Endothelial cell of umbilical vein (primary cell): Measurements from ENCODE around the gene PLXNA3. TPM values are rescaled to one million over a fixed set of nuclear protein-coding genes. Genes with fewer than 3 reads are reported as not detected.

Source experiments
- BruUV-seq: library from RNA; stranded (reverse); fragments of 400-500 nt; replicated peaks from 2 replicates; lab custom pipeline; 2021; lab: Mats Ljungman, UMichigan
- CTCF ChIA-PET: fragments of 300-600, 350-600 bp; sonication (Branson Sonifier 250); formaldehyde crosslinking; loops from one replicate; lab custom pipeline; 2021; ENCODE audit warnings: antibody characterized with exemption, inconsistent platforms; lab: Charles Lee
- POLR2A ChIA-PET: fragments of 300-600, 350-600 bp; sonication (Branson Sonifier 250); formaldehyde crosslinking; loops from one replicate; lab custom pipeline; 2021; ENCODE audit warnings: antibody characterized with exemption, inconsistent platforms; lab: Charles Lee
- DNase-seq: peaks from one replicate; pipeline ENCODE4 v3.0.0-alpha.2; 2011; ENCODE audit warnings: low read depth, low spot score
- FAIRE-seq: peaks from 2 replicates; lab custom pipeline; 2011; peaks lifted over from hg19 to GRCh38; lab: Jason Lieb, UNC
- H2AFZ ChIP-seq: 2 replicates; pipeline ENCODE4 v1.6.0; 2012; ENCODE audit warnings: low read depth, low read length, control low read depth, inconsistent platforms
- H3K27ac ChIP-seq: 2 replicates; pipeline ENCODE4 v1.5.1; 2011; ENCODE audit warnings: low read depth, mild to moderate bottlenecking, control low read depth, low read length, moderate library complexity; ENCODE audit not compliant: insufficient read depth
- H3K27me3 ChIP-seq, 2 experiments: 2 replicates each; pipeline versions ENCODE4 v1.6.0 to v1.6.1; 2011; ENCODE audit warnings: low read length in 2 of 2, mixed read lengths in 1 of 2; ENCODE audit not compliant: control insufficient read depth in 2 of 2, insufficient read depth in 2 of 2
- H3K36me3 ChIP-seq, 2 experiments: 2 replicates in 1 of 2; 3 replicates in 1 of 2; pipeline ENCODE4 v1.5.1; 2011; ENCODE audit warnings: low read length in 2 of 2, mild to moderate bottlenecking in 1 of 2, moderate library complexity in 1 of 2; ENCODE audit not compliant: control insufficient read depth in 2 of 2, insufficient read depth in 2 of 2; ENCODE audit errors: extremely low read depth in 1 of 2
- H3K4me1 ChIP-seq: 3 replicates; pipeline ENCODE4 v1.5.1; 2011; ENCODE audit warnings: mild to moderate bottlenecking, low read length; ENCODE audit not compliant: control insufficient read depth, insufficient read depth; ENCODE audit errors: extremely low read depth
- H3K4me2 ChIP-seq: 2 replicates; pipeline ENCODE4 v1.6.1; 2011; ENCODE audit warnings: low read length, control low read depth, mixed read lengths; ENCODE audit not compliant: insufficient read depth
- H3K4me3 ChIP-seq, 3 experiments: fragments of 200-600 bp in 1 of 3; sonication (generic), shearing (Covaris generic) in 1 of 3; replicated peaks in 1 of 3; 2 replicates each; pipeline ENCODE4 v1.5.1; 2011 to 2016; ENCODE audit warnings: control low read depth in 3 of 3, low read length in 3 of 3, mild to moderate bottlenecking in 2 of 3, inconsistent platforms in 1 of 3, low read depth in 1 of 3, moderate library complexity in 1 of 3; ENCODE audit not compliant: insufficient read depth in 1 of 3
- H3K79me2 ChIP-seq: 2 replicates; pipeline ENCODE4 v1.6.0; 2012; ENCODE audit warnings: low read length, inconsistent platforms; ENCODE audit not compliant: control insufficient read depth, insufficient read depth
- H3K9ac ChIP-seq: replicated peaks from 2 replicates; pipeline ENCODE3; 2011; ENCODE audit warnings: low read length, control low read depth; ENCODE audit not compliant: insufficient read depth; ENCODE audit errors: extremely low read depth
- H3K9me1 ChIP-seq: replicated peaks from 3 replicates; pipeline ENCODE4 v1.6.0; 2011; ENCODE audit warnings: mild to moderate bottlenecking, low read length; ENCODE audit not compliant: control insufficient read depth, insufficient read depth; ENCODE audit errors: extremely low read depth
- H3K9me3 ChIP-seq: replicated peaks from 2 replicates; pipeline ENCODE4 v1.5.1; 2012; ENCODE audit warnings: low read length, inconsistent platforms; ENCODE audit not compliant: control insufficient read depth, insufficient read depth
- H4K20me1 ChIP-seq: replicated peaks from 2 replicates; pipeline ENCODE3; 2011; ENCODE audit warnings: mild to moderate bottlenecking, low read length; ENCODE audit not compliant: control insufficient read depth, insufficient read depth; ENCODE audit errors: extremely low read depth
- EZH2 ChIP-seq: IDR thresholded peaks from 2 replicates; pipeline ENCODE4 v1.6.1; 2012; ENCODE audit warnings: borderline replicate concordance, low read depth, mild to moderate bottlenecking, moderate library complexity, low read length, inconsistent platforms; ENCODE audit not compliant: severe bottlenecking
- FOS ChIP-seq: IDR thresholded peaks from 2 replicates; pipeline ENCODE4 v1.6.1; 2011; ENCODE audit warnings: mild to moderate bottlenecking, low read length, moderate library complexity, borderline replicate concordance; ENCODE audit not compliant: insufficient read depth
- GATA2 ChIP-seq: IDR thresholded peaks from 2 replicates; pipeline ENCODE4 v1.7.0; 2011; ENCODE audit warnings: low read depth, mild to moderate bottlenecking, moderate library complexity, mixed read lengths, low read length; ENCODE audit not compliant: insufficient read length, insufficient read depth
- JUN ChIP-seq: IDR thresholded peaks from 2 replicates; pipeline ENCODE4 v1.6.1; 2011; ENCODE audit warnings: borderline replicate concordance, low read depth; ENCODE audit not compliant: insufficient read length, insufficient read depth
- MYC ChIP-seq: IDR thresholded peaks from one replicate; pipeline ENCODE4 v1.6.1; 2011; ENCODE audit warnings: mild to moderate bottlenecking, low read depth, low read length
- POLR2A ChIP-seq: IDR thresholded peaks from 2 replicates; pipeline ENCODE4 v1.6.1; 2012; ENCODE audit warnings: low read depth, mild to moderate bottlenecking, control low read depth, low read length
- POLR2AphosphoS5 ChIP-seq: IDR thresholded peaks from 2 replicates; pipeline ENCODE4 v1.6.1; 2012; ENCODE audit warnings: low read depth, mild to moderate bottlenecking, control low read depth, low read length, moderate library complexity; ENCODE audit not compliant: insufficient read depth
- dilution Hi-C: fragments of 300-500 bp; cut with MboI; formaldehyde crosslinking; loops from one replicate; pipeline ENCODE4 v1.15.0; 2019; ENCODE audit warnings: low sequenced_read_pairs; ENCODE audit not compliant: extremely low pct_ligation_motif_present
- intact Hi-C: fragments of 100-400 bp; cut with micrococcal nuclease; formaldehyde crosslinking; loops from one replicate; pipeline ENCODE4 v1.10.0; 2022
- polyA plus RNA-seq, 4 experiments: library from polyadenylated mRNA; depleted of rRNA in 3 of 4; stranded (reverse) in 3 of 4; unstranded in 1 of 4; fragments of >200 nt; gene quantifications; 2 replicates each; pipeline versions ENCODE4 v1.2.1 to v1.2.3, GENCODE V29; 2011 to 2012; ENCODE audit warnings: missing spikeins in 1 of 4
- total RNA-seq: library from RNA; stranded (reverse); gene quantifications from 2 replicates; pipeline ENCODE4 v1.2.3, GENCODE V29; 2021
- TF ChIP-seq, protein P1 (sequence below): IDR thresholded peaks from 2 replicates; pipeline ENCODE4 v1.6.1; 2011; ENCODE audit not compliant: insufficient read depth, insufficient read length
- TF ChIP-seq, protein P2 (sequence below), 2 donors: IDR thresholded peaks; 1 replicate in 1 of 2; 2 replicates in 1 of 2; pipeline ENCODE4 v1.5.1; 2011; ENCODE audit warnings: low read length in 2 of 2, mild to moderate bottlenecking in 2 of 2, moderate library complexity in 2 of 2, control low read depth in 1 of 2, inconsistent platforms in 1 of 2, low read depth in 1 of 2; ENCODE audit not compliant: insufficient read depth in 1 of 2; ENCODE audit errors: extremely low read depth in 1 of 2

The PLXNA3 gene
- total and polyA plus RNA-seq, 2 donors (not counting 3 experiments of a cell fraction or from before 2014, with no cell fraction given): 56.8 to 58.6 TPM

DNA sequence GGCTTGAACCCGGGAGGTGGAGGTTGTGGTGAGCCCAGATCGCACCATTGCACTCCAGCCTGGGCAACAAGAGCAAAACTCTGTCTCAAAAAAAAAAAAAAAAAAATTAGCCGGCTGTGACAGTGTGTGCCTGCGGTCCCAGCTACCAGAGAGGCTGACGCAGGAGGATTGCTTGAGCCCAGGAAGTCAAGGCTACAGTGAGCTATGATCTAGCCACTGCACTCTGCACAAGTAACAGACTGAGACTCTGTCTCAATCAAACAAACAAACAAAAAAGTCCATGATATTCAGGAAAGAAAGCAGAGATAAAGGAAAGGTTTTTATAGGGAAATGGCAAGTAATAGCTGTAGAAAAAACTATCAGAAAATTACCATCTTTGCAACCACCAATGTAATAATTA lies 23.1 kb downstream of the PLXNA3 start:
- no peaks in the 10 kb centered on the region for H3K27me3 ChIP-seq
- H3K4me1 ChIP-seq: peaks cover 12% of the 10 kb centered on the region
- no peaks in the 10 kb centered on the region for H3K36me3 ChIP-seq
- DNase-seq (no peak), FAIRE-seq (no peak)
- dilution Hi-C loops: no loop called here
- intact Hi-C loops: no loop called here
- BruUV-seq: no TSS peak
- H3K79me2 ChIP-seq: peaks cover 10% of the 10 kb centered on the region
- H3K9ac ChIP-seq: no peak overlapping the region
- POLR2A ChIA-PET: no interaction called here
- no peak overlapping the region for H3K27ac ChIP-seq
- TF ChIP-seq GATA2 (no peak), JUN (no peak), POLR2AphosphoS5 (no peak), FOS (no peak), POLR2A (no peak), EZH2 (no peak), MYC (no peak)
- TF ChIP-seq, protein P1, sequence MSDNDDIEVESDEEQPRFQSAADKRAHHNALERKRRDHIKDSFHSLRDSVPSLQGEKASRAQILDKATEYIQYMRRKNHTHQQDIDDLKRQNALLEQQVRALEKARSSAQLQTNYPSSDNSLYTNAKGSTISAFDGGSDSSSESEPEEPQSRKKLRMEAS: no peak
- TF ChIP-seq, protein P2, sequence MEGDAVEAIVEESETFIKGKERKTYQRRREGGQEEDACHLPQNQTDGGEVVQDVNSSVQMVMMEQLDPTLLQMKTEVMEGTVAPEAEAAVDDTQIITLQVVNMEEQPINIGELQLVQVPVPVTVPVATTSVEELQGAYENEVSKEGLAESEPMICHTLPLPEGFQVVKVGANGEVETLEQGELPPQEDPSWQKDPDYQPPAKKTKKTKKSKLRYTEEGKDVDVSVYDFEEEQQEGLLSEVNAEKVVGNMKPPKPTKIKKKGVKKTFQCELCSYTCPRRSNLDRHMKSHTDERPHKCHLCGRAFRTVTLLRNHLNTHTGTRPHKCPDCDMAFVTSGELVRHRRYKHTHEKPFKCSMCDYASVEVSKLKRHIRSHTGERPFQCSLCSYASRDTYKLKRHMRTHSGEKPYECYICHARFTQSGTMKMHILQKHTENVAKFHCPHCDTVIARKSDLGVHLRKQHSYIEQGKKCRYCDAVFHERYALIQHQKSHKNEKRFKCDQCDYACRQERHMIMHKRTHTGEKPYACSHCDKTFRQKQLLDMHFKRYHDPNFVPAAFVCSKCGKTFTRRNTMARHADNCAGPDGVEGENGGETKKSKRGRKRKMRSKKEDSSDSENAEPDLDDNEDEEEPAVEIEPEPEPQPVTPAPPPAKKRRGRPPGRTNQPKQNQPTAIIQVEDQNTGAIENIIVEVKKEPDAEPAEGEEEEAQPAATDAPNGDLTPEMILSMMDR (IDR thresholded peaks at IDR 0.05; ENCODE audit: extremely low read depth in 1 of 2, insufficient read depth in 1 of 2, low read depth in 1 of 2, low read length in 2 of 2): no peak
- H4K20me1 ChIP-seq: no peaks in the 10 kb centered on the region
- CTCF ChIA-PET: interaction anchor here (1.0 kb wide), 1 partner anchor 46 kb away, joined by 3 read pairs; no protein-coding TSS in a partner anchor
- H2AFZ ChIP-seq: no peak overlapping the region
- H3K4me3 ChIP-seq: no peak overlapping the region
- no peaks in the 10 kb centered on the region for H3K9me1 ChIP-seq
- H3K4me2 ChIP-seq: no peak overlapping the region
- no peaks in the 10 kb centered on the region for H3K9me3 ChIP-seq
